GM18519 (cell line): ENCODE results near the gene C6orf136.
"Not testable (repeated sequence)": the region's sequence is repeated elsewhere in the genome, so short reads cannot be mapped to it uniquely, and the experiment has no call there.

Experiments
- ATAC-seq: cut with Tn5 transposase; IDR thresholded peaks from one replicate; pipeline ENCODE4 v1.9.1; 2021; ENCODE audit warnings: mild to moderate bottlenecking, moderate library complexity; ENCODE audit not compliant: unreplicated experiment, low FRiP score

The C6orf136 gene, protein sequence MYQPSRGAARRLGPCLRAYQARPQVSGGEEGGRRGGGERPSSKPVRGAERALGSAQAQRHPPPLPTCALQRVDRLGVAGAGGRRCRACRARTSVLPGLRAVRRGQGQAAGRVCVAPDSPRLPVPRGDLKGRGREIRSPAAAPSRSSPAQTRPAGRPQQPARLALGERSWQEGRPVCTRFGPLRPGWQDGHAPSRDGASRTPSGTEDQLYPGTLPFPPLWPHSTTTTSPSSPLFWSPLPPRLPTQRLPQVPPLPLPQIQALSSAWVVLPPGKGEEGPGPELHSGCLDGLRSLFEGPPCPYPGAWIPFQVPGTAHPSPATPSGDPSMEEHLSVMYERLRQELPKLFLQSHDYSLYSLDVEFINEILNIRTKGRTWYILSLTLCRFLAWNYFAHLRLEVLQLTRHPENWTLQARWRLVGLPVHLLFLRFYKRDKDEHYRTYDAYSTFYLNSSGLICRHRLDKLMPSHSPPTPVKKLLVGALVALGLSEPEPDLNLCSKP

GRCh38 chr6:30646450-30647241 is at the start of gene C6orf136:
Gene C6orf136 (plus strand): TSS chr6:30647133. CDS start chr6:30647232, 99 bp downstream.
- ATAC-seq: no peak

GRCh38 chr6:30597315-30598144 is 49.4 kb upstream of the C6orf136 start:
- ATAC-seq: not testable (repeated sequence)

- ATAC-seq: no peak
Observed at GRCh38 chr6:30598912-30599624, 47.9 kb upstream of the C6orf136 start.

DNA sequence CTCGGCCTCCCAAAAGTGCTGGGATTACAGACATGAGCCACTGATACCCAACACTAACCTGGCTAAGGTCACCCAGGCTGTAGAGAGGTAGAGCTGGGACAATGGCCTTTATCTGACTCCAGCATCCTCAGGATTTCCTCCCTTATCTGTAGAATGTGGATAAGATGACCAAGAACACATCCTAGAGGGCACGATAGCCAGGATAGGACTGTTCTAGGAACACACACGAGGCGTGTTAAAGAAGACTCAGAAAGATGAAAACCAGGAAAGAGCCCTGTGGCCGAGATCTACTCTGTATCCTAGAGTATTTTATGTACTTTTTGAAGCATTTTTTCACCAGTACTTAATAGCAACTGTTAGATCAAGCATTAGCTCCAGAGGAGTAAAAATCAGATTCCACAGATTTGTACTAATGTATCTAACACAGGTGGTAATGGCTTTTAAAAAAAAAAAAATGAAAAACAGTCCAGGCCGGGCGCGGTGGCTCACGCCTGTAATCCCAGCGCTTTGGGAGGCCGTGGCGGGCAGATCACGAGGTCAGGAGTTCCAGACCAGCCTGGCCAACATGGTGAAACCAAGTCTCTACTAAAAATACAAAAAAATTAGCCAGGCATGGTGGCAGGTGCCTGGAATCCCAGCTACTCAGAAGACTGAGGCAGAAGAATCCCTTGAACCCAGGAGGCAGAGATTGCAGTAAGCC is 47.2 kb upstream of the C6orf136 start:
- ATAC-seq: no peak

GRCh38 chr6:30600451-30600961 is 46.4 kb upstream of the C6orf136 start:
- no peak for ATAC-seq

DNA sequence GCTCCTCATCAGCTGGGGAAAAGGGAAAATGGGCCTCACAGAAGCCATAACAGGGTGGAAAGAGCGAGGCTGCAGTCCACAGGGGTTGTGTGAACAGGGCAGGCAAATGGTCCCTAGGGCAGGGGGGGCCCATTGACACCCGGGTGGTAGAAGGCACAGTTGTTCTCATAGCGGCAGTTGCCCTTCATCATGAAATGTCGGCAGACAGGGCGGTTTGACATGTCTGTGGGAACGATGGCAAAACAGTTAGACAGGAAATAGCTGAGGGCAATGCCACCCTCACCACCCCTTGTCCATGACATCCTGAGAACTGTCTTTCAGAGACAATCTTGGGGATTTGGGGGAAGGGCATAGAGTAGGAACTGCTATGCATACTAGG is 45.5 kb upstream of the C6orf136 start:
- no peak for ATAC-seq

DNA sequence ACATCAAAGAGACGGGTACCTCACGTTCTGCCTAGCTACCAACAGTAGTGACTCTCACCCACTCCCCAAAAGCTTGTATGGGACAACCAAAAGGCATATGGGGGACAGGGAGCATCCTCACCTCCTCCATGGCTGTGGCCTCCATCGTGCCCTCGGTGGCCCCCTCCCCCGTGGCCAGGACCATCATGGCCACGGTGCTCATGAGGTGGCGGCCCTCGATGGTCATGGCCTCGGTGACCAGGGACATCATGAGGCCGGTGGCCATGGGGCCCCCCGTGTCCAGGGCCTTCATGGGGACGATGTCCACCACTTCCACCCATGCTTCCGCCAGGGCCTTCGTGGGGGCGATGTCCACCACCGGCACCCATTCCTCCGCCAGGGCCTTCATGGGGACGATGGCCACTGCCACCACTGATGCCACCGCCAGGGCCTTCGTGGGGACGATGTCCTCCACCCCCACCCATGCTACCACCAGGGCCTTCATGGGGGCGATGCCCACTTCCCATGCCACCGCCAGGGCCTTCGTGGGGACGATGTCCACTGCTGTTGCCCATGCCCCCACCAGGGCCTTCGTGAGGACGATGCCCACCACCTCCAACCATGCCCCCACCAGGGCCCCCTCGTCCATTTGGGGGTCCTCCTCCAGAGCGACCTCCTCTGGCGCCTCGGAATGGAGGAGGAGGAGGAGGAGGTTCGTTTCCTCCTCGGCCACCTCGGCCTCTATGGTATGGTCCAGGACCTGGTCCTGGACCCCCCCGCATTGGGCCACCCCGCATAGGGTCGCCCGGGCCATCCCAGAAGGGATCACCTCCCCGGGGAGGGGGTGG is 44.9 kb upstream of the C6orf136 start:
- ATAC-seq: no peak

DNA sequence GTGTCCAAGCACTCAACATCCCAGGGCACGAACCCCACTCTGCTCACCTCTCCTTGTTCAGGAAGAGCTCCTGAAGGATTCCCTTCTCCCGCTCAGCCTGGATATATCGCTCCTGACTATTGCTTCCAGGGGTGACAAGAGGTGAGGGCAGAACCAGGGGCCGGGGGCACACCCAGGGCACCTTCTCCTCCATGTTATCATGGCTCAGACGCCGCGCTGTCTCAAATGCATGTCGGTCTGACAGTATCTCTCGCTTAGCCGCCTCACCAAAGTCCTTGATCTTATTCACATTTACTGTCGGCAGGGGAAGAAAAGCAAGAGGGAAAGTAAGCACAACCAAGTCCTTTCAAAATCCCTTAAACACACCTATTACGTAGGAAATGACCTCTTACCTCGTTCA is 43.0 kb upstream of the C6orf136 start:
- no peak for ATAC-seq

GRCh38 chr6:30610065-30610464 is 36.9 kb upstream of the C6orf136 start:
- no peak for ATAC-seq

DNA sequence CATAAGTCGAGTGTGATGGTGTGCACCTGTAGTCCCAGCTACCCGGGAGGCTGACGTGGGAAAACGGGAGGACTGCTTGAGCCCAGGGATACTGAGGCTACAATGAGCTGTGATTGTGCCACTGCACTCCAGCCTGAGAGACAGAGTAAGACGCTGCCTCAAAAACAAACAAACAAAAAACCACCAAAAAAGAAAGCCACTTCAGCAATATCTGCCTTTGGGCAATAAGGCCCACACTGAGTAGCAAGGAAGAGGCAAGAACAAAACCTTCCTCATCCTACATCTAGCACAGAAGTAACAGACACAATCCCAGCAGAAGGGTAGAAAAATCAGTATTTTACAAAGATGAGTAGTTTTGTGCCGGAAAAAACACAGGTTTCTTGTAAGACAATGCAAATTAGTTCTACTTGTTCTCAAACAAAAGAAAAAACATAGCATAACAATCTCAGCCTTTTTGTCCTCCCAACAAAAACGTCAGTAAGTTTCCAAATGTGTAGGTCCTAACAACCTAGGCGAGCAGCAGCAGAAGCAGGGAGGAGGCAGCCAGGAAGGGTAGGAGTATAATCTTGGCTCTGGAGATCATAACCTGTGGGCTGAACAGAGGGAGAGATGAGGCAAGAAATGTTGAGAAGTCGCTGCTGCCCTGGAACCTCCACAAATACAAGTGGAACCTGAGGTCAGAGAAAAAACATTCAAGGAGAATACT is 35.6 kb upstream of the C6orf136 start:
- no peak for ATAC-seq

GRCh38 chr6:30611856-30612194 is 35.1 kb upstream of the C6orf136 start:
- no peak for ATAC-seq

DNA sequence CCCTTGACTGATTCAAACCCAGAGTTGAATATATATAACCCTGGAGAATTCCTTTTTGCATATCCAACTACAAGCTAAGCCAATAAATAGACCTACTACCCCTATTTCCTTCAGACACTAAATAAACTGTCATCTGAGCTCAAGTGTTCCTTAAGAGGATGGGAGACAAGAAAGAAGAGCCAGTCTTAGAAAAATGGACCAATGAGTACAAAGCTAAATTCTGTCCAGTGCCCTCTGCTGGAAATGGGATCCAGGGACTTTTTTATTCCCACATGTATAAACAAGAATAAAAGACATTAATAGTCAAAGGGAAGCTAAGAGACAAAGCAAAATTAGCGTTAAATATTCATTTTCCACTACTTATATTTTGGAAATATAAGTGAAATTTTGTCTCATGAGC is 34.7 kb upstream of the C6orf136 start:
- no peak for ATAC-seq

DNA sequence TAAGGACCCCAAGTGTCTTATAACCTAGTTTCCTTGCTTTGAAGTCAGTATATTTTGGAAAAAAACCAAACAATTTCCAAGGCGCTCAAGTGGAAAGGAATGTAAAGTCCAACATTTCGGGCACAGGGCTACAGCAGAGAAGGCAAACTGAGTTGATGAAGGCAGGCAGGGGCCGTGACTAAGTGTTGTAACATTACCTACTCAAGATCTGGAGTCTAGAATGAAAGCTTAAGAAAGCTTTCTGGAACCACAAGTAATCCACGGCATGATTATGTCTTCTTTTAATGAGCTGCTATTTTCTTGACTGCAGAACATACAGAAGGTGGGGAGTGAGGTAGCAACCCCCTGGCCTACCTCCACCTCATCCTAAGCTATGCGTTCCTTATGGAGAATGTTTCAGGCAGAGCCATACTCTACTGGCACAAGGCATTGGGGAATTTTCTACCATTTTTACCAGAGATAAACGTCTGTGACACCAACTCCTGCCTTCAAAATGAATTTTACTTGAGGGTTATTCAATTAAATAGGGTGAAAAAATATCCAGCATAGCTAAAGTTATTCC is 34.2 kb upstream of the C6orf136 start:
- ATAC-seq: no peak

DNA sequence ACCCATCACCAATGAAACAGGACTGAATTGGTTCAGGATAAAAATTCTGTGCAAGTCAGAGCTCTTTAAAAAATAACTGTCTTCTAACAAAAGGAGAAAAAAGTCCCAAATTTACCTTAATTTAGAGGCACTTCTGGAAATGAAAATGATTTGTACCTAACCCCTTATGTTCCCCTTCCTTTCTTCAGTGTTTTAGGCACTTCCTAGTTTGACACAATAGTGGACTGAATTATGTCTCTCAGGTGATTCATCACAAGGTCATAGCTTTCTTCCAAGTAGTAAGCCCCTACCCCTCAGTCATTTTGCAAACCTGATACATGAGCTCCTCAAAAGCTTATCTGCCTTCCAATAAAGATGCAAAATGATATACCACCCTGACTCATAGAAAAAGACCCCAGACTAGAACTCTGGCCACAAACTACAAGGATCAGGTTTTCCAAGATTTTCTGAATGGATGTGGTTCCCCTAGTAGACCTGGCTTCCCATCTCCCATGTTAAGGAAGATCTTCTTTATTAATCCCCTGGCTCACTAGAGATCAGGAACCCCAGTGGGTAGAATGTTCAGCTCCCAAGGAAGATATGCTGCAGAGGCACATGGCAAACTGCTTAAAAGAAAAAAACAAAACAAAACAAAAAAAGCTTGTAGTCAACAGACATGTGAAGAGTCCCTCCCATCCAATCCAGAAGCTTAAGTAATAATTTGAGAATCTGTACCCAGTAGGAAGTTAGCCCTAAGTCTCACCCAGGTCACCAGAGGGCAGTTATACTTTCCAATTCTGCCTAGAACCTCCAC is 33.5 kb upstream of the C6orf136 start:
- no peak for ATAC-seq

DNA sequence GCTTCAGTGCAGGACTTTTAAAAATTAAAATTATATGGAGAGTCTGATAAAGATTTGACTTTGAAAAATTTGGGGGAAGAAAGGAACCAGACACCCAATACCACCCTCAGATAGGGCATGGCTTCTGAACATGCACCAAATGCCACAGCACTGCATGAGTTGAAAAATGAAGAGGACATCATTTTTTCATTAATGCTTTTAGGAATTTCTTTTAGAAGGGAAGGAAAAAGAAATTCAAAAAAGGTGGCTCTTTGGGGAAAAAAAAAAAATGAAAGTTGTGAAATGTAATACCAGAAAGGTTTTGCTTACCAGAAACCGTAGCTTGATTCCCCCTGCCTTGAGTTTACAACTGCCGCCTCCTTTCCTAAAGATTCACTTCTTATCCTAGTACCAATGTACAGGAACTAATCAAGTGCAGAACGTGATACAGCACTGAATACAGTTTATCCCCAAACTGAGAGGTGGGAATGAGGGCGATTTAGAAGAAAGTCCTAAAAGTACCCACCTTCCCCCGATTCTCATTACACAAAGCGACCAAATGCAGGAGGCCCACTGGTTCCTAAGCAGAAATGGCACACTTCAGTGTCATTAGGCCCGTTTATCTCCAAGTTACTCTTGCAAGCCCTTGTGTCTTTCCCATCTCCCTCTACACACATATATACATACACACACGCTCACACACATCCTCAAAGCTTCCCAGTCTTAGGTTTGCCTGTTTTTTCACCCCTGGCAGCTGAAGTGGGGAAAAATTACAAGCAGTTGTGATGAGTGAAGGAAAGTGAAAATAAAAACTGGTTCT is 32.7 kb upstream of the C6orf136 start:
- no peak for ATAC-seq

DNA sequence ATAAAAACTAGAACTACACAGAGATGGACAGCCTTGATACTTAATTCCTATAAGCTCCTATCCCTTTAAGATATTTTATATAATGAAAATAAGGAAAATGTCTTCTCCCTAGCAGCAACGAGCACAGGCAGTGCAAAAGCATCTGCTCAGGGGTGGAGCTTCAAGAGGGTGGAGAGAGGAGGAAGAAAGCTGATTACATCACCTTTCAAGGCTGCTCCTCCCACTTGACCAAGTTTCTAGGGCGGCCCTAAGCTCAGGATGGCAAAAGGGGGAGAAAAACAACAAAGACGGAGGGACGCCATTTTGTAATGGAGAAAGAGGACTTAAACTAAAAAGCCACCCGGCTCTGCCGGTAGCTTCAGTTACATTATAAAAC is 32.1 kb upstream of the C6orf136 start:
- ATAC-seq: no peak
